RWPE2 (cell line): Measurements from ENCODE around the gene BMP5.

Source experiments
- ATAC-seq: fragments of 200-7000 bp; cut with Tn5 transposase; 3 replicates; pipeline ENCODE4 v1.9.1; 2021; ENCODE audit warnings: low read depth
- DNase-seq: peaks from one replicate; pipeline ENCODE4 v3.0.0-alpha.2; 2020; ENCODE audit warnings: low spot score
- H3K27ac ChIP-seq: fragments of 450-650 bp; 2 replicates; pipeline ENCODE4 v1.5.1; 2017; ENCODE audit warnings: mild to moderate bottlenecking; ENCODE audit not compliant: poor library complexity, severe bottlenecking
- H3K27me3 ChIP-seq: fragments of 250-450 bp; sonication (Bioruptor Pico); 2 replicates; pipeline ENCODE4 v1.5.1; 2021; ENCODE audit warnings: mild to moderate bottlenecking, moderate library complexity; ENCODE audit not compliant: insufficient read depth, poor library complexity, severe bottlenecking
- H3K36me3 ChIP-seq: fragments of 250-450 bp; sonication (Bioruptor Pico); 2 replicates; pipeline ENCODE4 v1.5.1; 2020; ENCODE audit warnings: low read depth, mild to moderate bottlenecking, moderate library complexity
- H3K4me1 ChIP-seq: fragments of 250-450 bp; sonication (Bioruptor Pico); 2 replicates; pipeline ENCODE4 v1.5.1; 2021; ENCODE audit warnings: mild to moderate bottlenecking, moderate library complexity; ENCODE audit not compliant: insufficient read depth, poor library complexity, severe bottlenecking
- H3K4me3 ChIP-seq: fragments of 250-450 bp; sonication (Bioruptor Pico); 2 replicates; pipeline ENCODE4 v1.5.1; 2021; ENCODE audit warnings: mild to moderate bottlenecking, moderate library complexity; ENCODE audit not compliant: severe bottlenecking
- H3K9me3 ChIP-seq: fragments of 250-450 bp; sonication (Bioruptor Pico); 2 replicates; pipeline ENCODE4 v1.5.1; 2021; ENCODE audit warnings: mild to moderate bottlenecking, moderate library complexity; ENCODE audit not compliant: severe bottlenecking
- TF ChIP-seq, protein P1 (sequence below): fragments of 450-650 bp; IDR thresholded peaks from one replicate; pipeline ENCODE4 v1.5.1; 2017; ENCODE audit warnings: mild to moderate bottlenecking, moderate library complexity; ENCODE audit not compliant: poor library complexity, severe bottlenecking

BMP5 gene

DNA sequence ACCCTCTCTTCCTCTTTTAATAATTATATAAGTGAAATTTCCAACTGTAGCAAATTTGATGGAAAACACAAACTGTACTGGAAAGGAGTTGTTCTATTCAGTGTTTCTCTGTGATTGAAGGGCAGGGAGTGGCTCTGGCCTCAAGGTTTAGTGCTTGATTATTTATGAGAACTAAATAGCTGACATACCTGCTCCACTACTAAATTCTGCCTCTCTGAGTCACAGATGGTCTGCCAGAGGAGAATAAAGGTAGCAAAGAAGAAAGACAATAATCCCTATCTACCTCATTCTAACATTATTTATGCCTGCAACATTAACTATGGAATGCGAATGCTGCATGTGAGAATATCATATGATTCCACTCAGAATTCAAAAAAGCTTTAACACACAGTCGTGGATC, 9.3 kb downstream of the BMP5 start:
- ATAC-seq (peak; percentile 79), DNase-seq (no peak)
- no peaks in the 10 kb centered on the region for H3K27me3 ChIP-seq
- no peaks in the 10 kb centered on the region for H3K36me3 ChIP-seq
- peaks cover 35% of the 10 kb centered on the region for H3K4me1 ChIP-seq
- no peaks in the 10 kb centered on the region for H3K9me3 ChIP-seq
- H3K4me3 ChIP-seq = no peak overlapping the region
- TF ChIP-seq, protein P1, sequence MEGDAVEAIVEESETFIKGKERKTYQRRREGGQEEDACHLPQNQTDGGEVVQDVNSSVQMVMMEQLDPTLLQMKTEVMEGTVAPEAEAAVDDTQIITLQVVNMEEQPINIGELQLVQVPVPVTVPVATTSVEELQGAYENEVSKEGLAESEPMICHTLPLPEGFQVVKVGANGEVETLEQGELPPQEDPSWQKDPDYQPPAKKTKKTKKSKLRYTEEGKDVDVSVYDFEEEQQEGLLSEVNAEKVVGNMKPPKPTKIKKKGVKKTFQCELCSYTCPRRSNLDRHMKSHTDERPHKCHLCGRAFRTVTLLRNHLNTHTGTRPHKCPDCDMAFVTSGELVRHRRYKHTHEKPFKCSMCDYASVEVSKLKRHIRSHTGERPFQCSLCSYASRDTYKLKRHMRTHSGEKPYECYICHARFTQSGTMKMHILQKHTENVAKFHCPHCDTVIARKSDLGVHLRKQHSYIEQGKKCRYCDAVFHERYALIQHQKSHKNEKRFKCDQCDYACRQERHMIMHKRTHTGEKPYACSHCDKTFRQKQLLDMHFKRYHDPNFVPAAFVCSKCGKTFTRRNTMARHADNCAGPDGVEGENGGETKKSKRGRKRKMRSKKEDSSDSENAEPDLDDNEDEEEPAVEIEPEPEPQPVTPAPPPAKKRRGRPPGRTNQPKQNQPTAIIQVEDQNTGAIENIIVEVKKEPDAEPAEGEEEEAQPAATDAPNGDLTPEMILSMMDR = no peak
- H3K27ac ChIP-seq = peak overlapping the region; percentile 49

DNA sequence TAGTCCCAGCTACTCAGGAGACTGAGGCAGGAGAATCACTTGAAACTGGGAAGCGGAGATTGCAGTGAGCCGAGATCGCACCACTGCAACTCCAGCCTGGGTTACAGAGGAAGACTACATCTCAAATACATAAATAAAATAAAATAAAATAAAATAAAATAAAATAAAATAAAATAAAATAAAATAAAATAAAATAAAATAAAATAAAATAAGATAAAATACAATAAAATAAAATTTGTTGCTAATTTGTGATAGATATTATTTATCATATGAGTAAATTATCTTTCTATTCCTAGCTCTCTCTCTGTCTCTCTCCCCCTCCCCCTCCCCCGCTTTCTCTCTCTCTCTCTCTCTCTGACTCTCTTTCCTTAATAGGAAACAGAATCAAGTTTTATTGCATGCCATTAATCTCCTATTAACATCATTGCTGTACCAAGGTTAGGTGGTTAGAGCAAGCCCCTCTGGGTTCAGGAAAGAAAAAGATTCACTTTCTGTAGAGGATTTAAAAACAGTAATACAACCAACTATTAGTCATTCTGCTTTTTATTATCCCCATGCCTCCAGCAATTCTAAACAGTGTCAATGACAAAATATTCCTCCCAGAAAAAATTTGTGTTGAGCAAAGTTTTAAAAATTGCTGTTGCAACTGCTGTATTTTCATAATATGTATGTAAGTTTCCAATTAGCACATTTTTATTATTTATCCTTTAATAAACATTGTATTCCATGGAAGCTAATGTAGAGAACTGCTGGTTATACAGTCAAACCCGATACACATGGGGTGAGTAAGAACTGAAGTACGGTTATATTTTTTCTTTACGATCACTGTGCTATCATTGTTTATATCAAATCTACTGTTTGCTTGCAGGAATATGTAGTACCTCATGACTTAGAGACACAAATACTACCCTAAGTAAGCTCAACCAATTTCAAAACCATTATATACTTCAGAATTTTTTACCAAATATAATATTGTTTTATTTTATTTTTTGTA, 22.1 kb downstream of the BMP5 start:
- H3K27ac ChIP-seq = no peak overlapping the region
- no peaks in the 10 kb centered on the region for H3K4me1 ChIP-seq
- H3K36me3 ChIP-seq = no peaks in the 10 kb centered on the region
- no peak for DNase-seq
- no peaks in the 10 kb centered on the region for H3K27me3 ChIP-seq
- H3K9me3 ChIP-seq = no peaks in the 10 kb centered on the region
- H3K4me3 ChIP-seq = no peak overlapping the region
- TF ChIP-seq, protein P1 = no peak
- ATAC-seq = no peak; the same call in 2 of the 3 replicates

DNA sequence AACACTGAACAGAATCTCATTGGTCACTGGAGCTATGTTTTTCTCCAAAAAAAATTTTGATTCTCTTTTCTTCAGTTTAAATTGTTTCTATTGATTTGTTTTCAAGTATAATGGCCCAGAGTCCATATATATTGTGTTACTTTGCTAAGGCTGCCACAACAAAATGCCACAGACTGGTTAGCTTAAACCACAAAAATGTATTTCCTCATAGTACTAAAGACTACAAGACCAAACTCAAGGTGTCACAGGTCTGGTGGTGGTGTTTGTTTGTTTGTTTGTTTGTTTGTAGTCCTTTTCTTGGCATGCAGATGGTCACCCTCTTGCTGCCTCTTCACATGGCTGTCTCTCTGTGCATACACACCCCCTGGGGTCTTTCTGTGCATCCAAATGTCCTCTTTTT, 34.0 kb downstream of the BMP5 start:
- Histone ChIP-seq H3K27ac (no peak overlapping the region), H3K4me1 (no peaks in the 10 kb centered on the region), H3K4me3 (no peak overlapping the region), H3K36me3 (no peaks in the 10 kb centered on the region), H3K9me3 (no peaks in the 10 kb centered on the region), H3K27me3 (no peaks in the 10 kb centered on the region)
- ATAC-seq = no peak
- DNase-seq = no peak
- TF ChIP-seq, protein P1 = no peak

DNA sequence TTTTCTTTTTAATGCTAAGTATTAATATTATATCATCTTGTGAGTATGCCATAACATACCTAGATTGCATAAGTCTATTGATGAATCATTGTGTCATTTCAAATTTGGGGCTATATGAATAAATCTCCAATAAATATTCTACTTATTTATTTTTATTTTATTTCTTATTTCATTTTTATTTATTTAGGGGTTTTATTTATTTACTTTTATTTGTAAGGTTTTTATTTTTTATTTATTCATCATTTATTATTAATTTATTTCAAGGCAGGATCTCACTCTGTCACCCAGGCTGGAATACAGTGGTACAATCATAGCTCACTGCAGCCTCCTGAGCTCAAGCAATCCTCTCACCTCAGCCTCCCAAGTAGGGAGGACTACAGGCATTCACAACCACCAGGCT, 36.3 kb downstream of the BMP5 start:
- Histone ChIP-seq H3K9me3 (no peaks in the 10 kb centered on the region), H3K4me3 (no peak overlapping the region), H3K4me1 (no peaks in the 10 kb centered on the region), H3K27ac (no peak overlapping the region), H3K36me3 (no peaks in the 10 kb centered on the region), H3K27me3 (no peaks in the 10 kb centered on the region)
- TF ChIP-seq, protein P1 = no peak
- no peak for DNase-seq
- ATAC-seq = no peak

DNA sequence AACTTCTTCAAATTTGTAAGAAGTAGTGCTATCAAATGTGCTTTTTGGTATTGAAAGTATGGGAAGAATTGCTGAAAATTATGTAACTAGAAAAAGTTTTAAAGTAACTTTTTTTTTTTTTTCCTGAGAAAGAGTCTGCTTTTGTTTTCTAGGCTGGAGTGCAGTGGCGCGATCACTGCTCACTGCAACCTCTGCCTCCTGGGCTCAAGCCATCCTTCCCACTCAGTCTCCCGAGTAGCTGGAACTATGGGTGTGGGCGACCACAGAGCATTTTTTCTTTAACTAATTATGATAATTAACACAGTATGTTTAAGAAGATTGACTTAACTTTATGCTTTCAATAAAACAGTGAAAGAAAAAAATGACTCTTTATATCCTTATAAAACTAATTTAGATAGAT, 38.4 kb downstream of the BMP5 start:
- TF ChIP-seq, protein P1 = no peak
- Histone ChIP-seq H3K36me3 (no peaks in the 10 kb centered on the region), H3K27me3 (no peaks in the 10 kb centered on the region), H3K4me1 (no peaks in the 10 kb centered on the region), H3K27ac (no peak overlapping the region), H3K4me3 (no peak overlapping the region), H3K9me3 (no peaks in the 10 kb centered on the region)
- DNase-seq (no peak), ATAC-seq (no peak)
